HepG2 (cell line): Measurements from ENCODE around the gene CCDC183. TPM values are rescaled to one million over a fixed set of nuclear protein-coding genes. Genes with fewer than 3 reads are reported as not detected.

Experiments
- E2F5 ChIP-seq: sonication (generic); formaldehyde crosslinking; conservative IDR thresholded peaks from 2 replicates; pipeline ENCODE4 v1.4.0; 2020; ENCODE audit warnings: missing genetic modification reagents
- ETV5 ChIP-seq: IDR thresholded peaks from 2 replicates; pipeline ENCODE4 v1.6.1; 2018; ENCODE audit warnings: missing biosample characterization, missing genetic modification reagents, inconsistent platforms, borderline replicate concordance
- FLYWCH1 ChIP-seq: sonication (generic); formaldehyde crosslinking; IDR thresholded peaks from 2 replicates; pipeline ENCODE4 v1.8.1; 2023; ENCODE audit warnings: mild to moderate bottlenecking, missing genetic modification reagents
- PHF20 ChIP-seq: sonication (generic); formaldehyde crosslinking; IDR thresholded peaks from 2 replicates; pipeline ENCODE4 v1.5.0; 2020; ENCODE audit warnings: mild to moderate bottlenecking, missing genetic modification reagents
- RBM39 ChIP-seq: fragments of 200-400 bp; formaldehyde crosslinking; IDR thresholded peaks from one replicate; pipeline ENCODE4 v1.6.1; 2018; ENCODE audit warnings: antibody characterized with exemption, mild to moderate bottlenecking, low read depth, low read length; ENCODE audit not compliant: poor library complexity, severe bottlenecking
- RFX5 ChIP-seq: IDR thresholded peaks from 2 replicates; pipeline ENCODE4 v1.6.1; 2011; ENCODE audit warnings: low read depth, low read length, improper control_type of control experiment
- SMC3 ChIP-seq: IDR thresholded peaks from 2 replicates; pipeline ENCODE4 v1.6.1; 2011; ENCODE audit warnings: low read length, improper control_type of control experiment
- SMYD3 ChIP-seq: sonication (generic); formaldehyde crosslinking; IDR thresholded peaks from 2 replicates; pipeline ENCODE4 v1.8.1; 2023; ENCODE audit warnings: mild to moderate bottlenecking, missing genetic modification reagents
- SOX6 ChIP-seq, 2 experiments: fragments of 450-650 bp in 1 of 2; sonication (generic) in 1 of 2; formaldehyde crosslinking in 1 of 2; IDR thresholded peaks; 2 replicates each; pipeline versions ENCODE4 v1.4.0 to v1.6.1; 2017 to 2020; ENCODE audit warnings: antibody characterized with exemption in 1 of 2, mild to moderate bottlenecking in 1 of 2, missing genetic modification reagents in 1 of 2
- TBP ChIP-seq: sonication (generic); formaldehyde crosslinking; IDR thresholded peaks from 2 replicates; pipeline ENCODE4 v1.5.0; 2020; ENCODE audit warnings: missing genetic modification reagents
- YEATS2 ChIP-seq: sonication (generic); formaldehyde crosslinking; IDR thresholded peaks from 2 replicates; pipeline ENCODE4 v1.4.0; 2020; ENCODE audit warnings: missing genetic modification reagents, borderline replicate concordance
- ZBTB33 ChIP-seq: sonication (generic); formaldehyde crosslinking; IDR thresholded peaks from 2 replicates; pipeline ENCODE4 v1.4.0; 2020; ENCODE audit warnings: missing genetic modification reagents
- ZNF224 ChIP-seq: sonication (generic); formaldehyde crosslinking; IDR thresholded peaks from 2 replicates; pipeline ENCODE4 v1.5.0; 2020; ENCODE audit warnings: mild to moderate bottlenecking, missing genetic modification reagents
- ZNF318 ChIP-seq: sonication (generic); formaldehyde crosslinking; IDR thresholded peaks from 2 replicates; pipeline ENCODE4 v1.4.0; 2020; ENCODE audit warnings: mild to moderate bottlenecking, missing genetic modification reagents
- ZNF44 ChIP-seq: sonication (generic); formaldehyde crosslinking; IDR thresholded peaks from 2 replicates; pipeline ENCODE4 v1.5.1; 2020; ENCODE audit warnings: mild to moderate bottlenecking, missing genetic modification reagents
- ZNF446 ChIP-seq: sonication (generic); formaldehyde crosslinking; IDR thresholded peaks from 2 replicates; pipeline ENCODE4 v1.5.0; 2020; ENCODE audit warnings: mild to moderate bottlenecking, missing genetic modification reagents
- ZNF510 ChIP-seq: sonication (generic); formaldehyde crosslinking; IDR thresholded peaks from 2 replicates; pipeline ENCODE4 v1.4.0; 2020; ENCODE audit warnings: low read depth, mild to moderate bottlenecking, missing genetic modification reagents
- ZNF672 ChIP-seq: sonication (generic); formaldehyde crosslinking; IDR thresholded peaks from 2 replicates; pipeline ENCODE4 v1.8.1; 2022; ENCODE audit warnings: missing genetic modification reagents
- ZSCAN9 ChIP-seq: IDR thresholded peaks from 2 replicates; pipeline ENCODE4 v1.6.1; 2016; ENCODE audit warnings: borderline replicate concordance
- polyA plus RNA-seq, 8 experiments: library from polyadenylated mRNA; depleted of rRNA in 3 of 8; stranded (reverse) in 7 of 8; unstranded in 1 of 8; fragments of >200 nt; fragmentation: Illumina TruSeq in 4 of 8; extraction: Trizol in 4 of 8; gene quantifications; 2 replicates each; pipeline versions ENCODE4 v1.2.1 to v1.2.3, GENCODE V29; 2011 to 2016; ENCODE audit warnings: low read depth in 4 of 8, missing spikeins in 1 of 8, mixed read lengths in 1 of 8; ENCODE audit not compliant: insufficient read depth in 1 of 8
- total RNA-seq, 5 experiments: library from RNA; depleted of rRNA; stranded (reverse); fragments of >200 nt; fragmentation: Illumina TruSeq; extraction: Trizol; gene quantifications; 2 replicates each; pipeline ENCODE4 v1.2.3, GENCODE V29; 2016; ENCODE audit warnings: low read depth in 1 of 5

CCDC183 gene
- total and polyA plus RNA-seq, 2 of the 13 experiments (the other 11 are each of a cell fraction or from before 2014, with no cell fraction given): 5.0 to 66.4 TPM

GRCh38 chr9:136787690-136788400 is 8.3 kb upstream of the CCDC183 start (continued):
- TF ChIP-seq ZNF318: no peak
- peak; percentile 54 for TF ChIP-seq SMC3
- TF ChIP-seq PHF20 (CRISPR knock-in tag): no peak
- TF ChIP-seq ETV5 (CRISPR knock-in tag): peak; percentile 40; the same call in 1 of the 2 replicates
- TF ChIP-seq E2F5 (CRISPR knock-in tag): no peak
- 0 out of 2 replicates have a peak, but pooled peaks have one; percentile 8 for TF ChIP-seq YEATS2 (CRISPR knock-in tag)
- TF ChIP-seq ZNF224 (CRISPR knock-in tag): no peak
- TF ChIP-seq RFX5: no peak
- no peak for TF ChIP-seq SOX6 (IDR thresholded peaks at IDR 0.05)
- TF ChIP-seq SOX6 (CRISPR knock-in tag; IDR thresholded peaks at IDR 0.05): peak; percentile 41; the same call in 1 of the 2 replicates
- no peak; the same call in 1 of the 2 replicates for TF ChIP-seq SMYD3
- no peak for TF ChIP-seq RBM39
- no peak for TF ChIP-seq ZNF672
- TF ChIP-seq FLYWCH1 (CRISPR knock-in tag): no peak
- TF ChIP-seq ZBTB33: peak; percentile 37; the same call in 1 of the 2 replicates
- TF ChIP-seq ZNF44 (CRISPR knock-in tag): no peak
- 0 out of 2 replicates have a peak, but pooled peaks have one; percentile 43 for TF ChIP-seq ZNF510 (CRISPR knock-in tag)
- TF ChIP-seq TBP: no peak
- TF ChIP-seq ZNF446 (CRISPR knock-in tag): no peak
- TF ChIP-seq ZSCAN9 (CRISPR knock-in tag): no peak
